ENCODE data around the gene PKMYT1.

PKMYT1 gene

GRCh38 chr16:2973093-2973492, 7.2 kb downstream of the PKMYT1 start:
- DNase-seq, result no peak

DNA sequence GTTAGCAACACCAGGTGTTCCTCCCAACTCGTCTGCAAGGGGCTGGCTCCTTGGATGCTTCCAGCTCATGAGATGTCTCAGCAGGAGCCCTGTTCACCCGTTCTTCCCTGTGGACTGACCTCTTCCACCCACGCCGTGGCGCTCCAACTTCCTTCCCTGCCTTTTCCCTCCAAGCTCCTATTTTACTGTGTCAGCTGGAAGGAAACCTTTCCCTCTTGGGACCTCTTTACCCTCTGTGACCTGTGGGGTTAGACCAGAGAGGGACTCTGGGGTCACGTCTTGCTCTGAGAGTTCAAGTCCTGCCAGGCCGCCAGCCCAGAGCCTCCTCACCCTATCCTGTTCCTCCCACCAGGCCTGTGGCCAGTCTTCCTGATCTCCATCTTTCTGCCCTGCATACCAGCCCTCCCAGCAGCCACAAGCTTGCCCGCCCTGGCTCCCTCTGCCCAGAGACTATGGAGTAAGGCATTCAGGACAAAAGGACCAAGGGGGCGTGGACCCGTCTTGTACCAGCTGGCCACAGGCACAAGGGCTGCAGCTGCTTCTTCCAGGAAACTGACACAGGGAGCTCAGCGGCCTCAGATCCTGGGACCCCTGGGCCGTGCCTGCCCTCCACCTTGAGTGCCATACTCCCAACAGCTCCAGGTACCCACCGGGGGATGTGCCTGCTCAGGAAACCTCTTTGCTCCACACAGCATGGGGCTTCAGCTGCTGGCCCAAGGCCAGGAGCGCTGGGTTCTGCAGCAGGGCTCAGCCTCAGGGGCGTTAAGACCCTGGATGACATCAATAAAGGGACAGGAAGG, 8.1 kb downstream of the PKMYT1 start:
- DNase-seq, result no peak

DNA sequence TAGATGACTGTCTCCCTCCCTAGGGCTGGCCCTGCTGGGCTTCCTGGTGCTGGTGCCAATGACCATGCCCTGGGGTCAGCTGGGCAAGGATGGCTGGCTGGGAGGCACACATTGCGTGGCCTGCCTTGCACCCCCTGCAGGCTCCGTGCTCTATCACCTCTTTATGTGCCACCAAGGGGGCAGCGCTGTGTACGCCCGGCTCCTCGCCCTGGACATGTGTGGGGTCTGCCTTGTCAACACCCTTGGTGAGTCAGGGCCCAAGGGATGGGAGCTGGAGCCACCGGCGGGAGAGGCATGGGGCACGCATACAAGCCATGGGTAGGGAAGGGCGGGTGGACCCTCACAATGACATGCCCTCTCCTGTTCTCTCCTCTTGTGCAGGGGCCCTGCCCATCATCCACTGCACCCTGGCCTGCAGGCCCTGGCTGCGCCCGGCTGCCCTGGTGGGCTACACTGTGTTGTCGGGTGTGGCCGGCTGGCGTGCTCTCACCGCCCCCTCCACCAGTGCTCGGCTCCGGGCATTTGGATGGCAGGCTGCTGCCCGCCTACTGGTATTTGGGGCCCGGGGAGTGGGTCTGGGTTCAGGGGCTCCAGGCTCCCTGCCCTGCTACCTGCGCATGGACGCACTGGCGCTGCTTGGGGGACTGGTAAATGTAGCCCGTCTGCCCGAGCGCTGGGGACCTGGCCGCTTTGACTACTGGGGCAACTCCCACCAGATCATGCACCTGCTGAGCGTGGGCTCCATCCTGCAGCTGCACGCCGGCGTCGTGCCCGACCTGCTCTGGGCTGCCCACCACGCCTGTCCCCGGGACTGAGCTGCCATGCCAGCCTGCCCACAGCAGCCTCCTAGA, 8.9 kb downstream of the PKMYT1 start:
- DNase-seq, result no peak

DNA sequence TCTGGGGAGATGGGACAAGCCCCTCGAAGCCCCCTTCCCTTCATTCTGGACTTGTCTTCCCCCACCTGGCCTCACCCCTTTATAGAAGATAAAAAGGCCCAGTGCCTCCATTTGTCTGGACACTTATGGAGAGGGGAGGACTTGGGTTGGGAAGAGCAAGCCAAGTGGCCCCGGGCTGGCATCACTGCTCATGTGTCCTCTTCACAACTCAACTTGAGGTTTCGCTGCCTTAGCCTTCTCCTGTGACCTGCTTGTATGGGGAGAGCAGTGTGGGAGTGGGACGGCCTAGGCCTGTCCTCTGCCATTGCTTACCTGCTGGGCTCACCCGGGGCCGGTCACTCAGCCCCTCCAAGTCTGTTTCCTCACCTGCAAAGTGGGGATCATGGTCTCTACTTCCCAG, 9.7 kb downstream of the PKMYT1 start:
- DNase-seq, result no peak

DNA sequence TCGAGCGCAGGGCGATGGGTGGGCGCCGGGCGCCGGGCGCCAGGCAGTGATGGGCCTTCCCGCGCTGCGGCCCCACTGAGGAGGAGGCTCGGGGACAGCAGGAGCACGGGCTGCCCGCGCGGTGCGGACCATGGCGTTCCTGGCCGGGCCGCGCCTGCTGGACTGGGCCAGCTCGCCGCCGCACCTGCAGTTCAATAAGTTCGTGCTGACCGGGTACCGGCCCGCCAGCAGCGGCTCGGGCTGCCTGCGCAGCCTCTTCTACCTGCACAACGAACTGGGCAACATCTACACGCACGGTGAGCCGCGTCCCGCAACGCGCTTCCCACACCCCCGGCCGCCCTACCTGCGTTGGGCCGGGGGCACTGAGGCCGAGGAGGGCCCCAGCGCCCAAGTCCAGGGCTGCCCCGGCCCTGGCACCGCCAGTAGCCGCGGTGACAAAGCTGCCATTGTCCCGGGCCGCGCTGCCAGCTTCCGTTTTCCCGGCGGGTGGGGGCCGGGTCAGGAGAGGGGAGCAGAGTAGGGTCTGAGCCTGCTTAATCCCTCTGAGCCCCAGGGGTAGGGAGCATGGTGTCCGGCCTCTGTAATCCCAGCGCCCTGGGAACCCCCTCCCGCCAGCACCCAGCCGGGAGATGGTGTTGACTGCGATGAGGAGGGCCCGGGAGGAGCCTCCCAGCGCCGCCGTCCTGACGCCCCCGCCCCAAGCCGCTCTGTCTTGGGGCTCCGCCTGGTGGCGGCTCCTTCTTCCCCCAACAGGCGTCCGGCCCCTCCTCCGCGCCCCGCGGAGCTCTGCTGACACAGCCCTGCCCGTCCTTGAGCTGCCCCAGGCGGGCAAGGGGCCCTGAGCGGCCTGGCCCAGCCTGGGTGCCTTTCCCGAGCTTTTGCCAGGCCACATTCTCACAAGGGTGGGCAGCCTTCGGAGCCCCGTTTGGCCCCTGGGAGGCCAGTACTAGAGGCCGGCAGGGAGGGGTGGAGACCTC, 10.4 kb downstream of the PKMYT1 start:
- DNase-seq, result peak; percentile 78 to 89

- DNase-seq, result peak; percentile 94 to 96
These were observed 11.3 kb downstream of the PKMYT1 start, which contains the start of gene PAQR4 for GRCh38 chr16:2968738-2969544. PAQR4 (plus strand) TSS chr16:2969348; CDS start chr16:2969675, 327 bp downstream.

DNA sequence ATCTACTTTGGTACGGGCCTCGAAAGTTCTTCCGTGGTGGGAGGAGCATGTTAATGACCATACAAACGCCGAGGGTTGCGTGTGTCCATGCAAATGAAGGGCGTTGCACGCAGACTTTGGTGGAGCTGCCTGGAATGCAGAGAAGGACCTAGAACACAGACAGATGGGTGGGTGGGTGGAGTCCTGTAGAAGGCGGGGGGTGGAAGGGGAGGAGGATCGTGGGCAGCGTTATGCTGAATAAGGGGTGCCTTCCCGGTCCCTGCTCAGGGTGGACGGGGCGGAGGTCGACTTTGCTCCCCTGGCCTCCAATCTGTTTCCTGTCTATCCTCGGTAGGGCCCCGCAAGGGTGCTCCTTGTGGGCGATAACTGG, 11.9 kb downstream of the PKMYT1 start:
- DNase-seq, result peak; percentile 31 to 46

- DNase-seq, result no peak
These were observed 12.5 kb downstream of the PKMYT1 start for GRCh38 chr16:2967721-2968161.

- no peak for DNase-seq
These were observed 13.0 kb downstream of the PKMYT1 start for GRCh38 chr16:2967211-2967631.

- peak in 1 of 2 donors; percentile 24 for DNase-seq
These were observed 13.4 kb downstream of the PKMYT1 start for GRCh38 chr16:2966808-2967191.

GRCh38 chr16:2966043-2966807, 14.0 kb downstream of the PKMYT1 start:
- no peak for DNase-seq

- DNase-seq, result peak; percentile 18 to 36
These were observed 15.5 kb downstream of the PKMYT1 start for GRCh38 chr16:2964475-2965336.

DNA sequence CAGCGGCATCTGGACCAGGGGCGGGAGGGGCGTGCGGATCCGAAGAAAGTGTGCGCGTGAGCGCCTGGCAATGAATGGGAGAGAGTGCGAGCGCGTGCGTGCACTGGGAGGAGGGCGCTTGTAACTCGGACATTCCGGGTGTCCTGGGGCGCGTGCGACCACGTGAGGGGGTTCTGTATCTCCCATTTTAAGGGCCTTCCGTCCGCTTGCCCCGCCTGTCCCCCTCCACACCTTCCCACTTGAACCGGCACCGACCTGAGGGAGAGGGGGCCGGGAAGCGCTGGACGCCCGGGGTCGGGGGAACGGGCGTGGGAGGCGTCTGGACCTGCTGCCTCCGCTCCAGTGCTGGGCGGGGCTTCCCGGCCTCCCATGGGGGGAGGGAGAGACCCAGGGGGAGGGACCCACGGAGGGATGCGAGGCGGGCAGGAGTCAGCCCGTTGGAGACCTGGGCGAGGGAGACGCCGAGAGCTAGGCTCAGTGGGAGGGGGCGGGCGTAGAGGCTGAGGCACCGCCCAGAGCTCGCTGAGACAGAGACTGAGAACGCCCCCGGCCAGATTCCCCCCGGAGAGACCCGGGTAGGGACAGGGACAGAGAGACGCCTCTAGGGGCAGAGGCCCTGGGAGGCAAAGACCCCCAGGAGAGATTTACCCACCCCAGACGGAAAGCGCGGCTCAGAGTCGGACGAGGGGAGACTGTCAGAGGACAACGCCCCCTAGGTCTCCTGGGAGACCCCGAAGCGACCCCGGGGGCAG, 16.3 kb downstream of the PKMYT1 start, which contains the start of gene KREMEN2:
Gene KREMEN2, plus strand, starts transcription at position 553 of the 752 bp plus-strand sequence. CDS start 246 bp downstream, outside the sequence.
- peak in 1 of 2 donors; percentile 50 for DNase-seq

DNA sequence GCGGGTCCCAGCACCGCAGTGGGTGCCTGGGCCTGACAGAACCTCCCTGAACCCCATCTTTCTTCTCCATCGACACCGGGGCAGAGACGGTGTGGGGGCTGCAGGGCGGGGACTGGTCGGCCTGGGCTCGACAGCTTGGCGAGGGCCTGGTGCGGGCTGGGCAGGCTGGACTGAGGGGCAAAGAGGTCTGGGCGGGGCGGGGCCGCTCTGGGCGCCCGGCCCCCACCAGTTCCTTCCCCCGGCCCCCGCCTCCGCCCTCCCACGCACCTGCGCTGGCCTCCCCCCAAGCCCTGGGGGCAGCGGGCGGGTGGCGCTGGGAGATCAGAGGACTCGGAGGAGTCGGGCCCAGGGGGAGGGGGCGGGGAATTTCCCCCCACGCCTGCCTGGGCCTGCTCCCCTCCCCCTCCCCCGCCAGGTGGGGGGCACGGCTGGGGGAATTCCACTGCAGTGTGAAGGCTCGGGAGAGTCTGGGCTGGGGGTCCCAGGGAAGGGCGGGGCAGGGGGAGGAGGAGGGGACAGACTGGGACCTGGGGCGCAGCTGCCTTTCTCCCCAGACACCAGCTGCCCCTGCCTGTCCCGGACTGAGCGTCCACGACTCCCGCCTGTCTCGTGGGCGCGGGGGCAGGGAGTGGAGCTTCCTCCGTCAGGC, 17.0 kb downstream of the PKMYT1 start:
- peak in 1 of 2 donors; percentile 10 for DNase-seq

- no peak for DNase-seq
These were observed 17.7 kb downstream of the PKMYT1 start for GRCh38 chr16:2962334-2963073.

GRCh38 chr16:2960183-2961010, 19.8 kb downstream of the PKMYT1 start:
- DNase-seq, result no peak
